Measurements from ENCODE around the gene PINK1.

Gene PINK1

GRCh38 chr1:20663969-20664715 is 30.9 kb downstream of the PINK1 start:
- Histone ChIP-seq H3K79me1 (ENCODE audit: low read length) (peaks cover 7% of the 10 kb centered on the region), H3K79me2 (ENCODE audit: control insufficient read depth, insufficient read depth, low read length, poor library complexity) (peaks cover 9% of the 10 kb centered on the region), H3K18ac (ENCODE audit: low read length) (no peak overlapping the region), H4K8ac (ENCODE audit: low read depth, low read length) (no peak overlapping the region), H3K9me3 (ENCODE audit: insufficient read depth, low read depth, low read length) (peaks cover 4% of the 10 kb centered on the region), H2BK120ac (ENCODE audit: insufficient read depth, low read length, poor library complexity) (no peak overlapping the region), H3K4me3 (ENCODE audit: low read depth, low read length) (peak overlapping the region; percentile 30), H4K91ac (ENCODE audit: low read depth, low read length) (no peak overlapping the region), H3K4ac (ENCODE audit: low read depth, low read length) (no peak overlapping the region), H2BK12ac (ENCODE audit: low read length) (no peak overlapping the region), H4K12ac (ENCODE audit: low read depth, low read length) (no peak overlapping the region), H3K27me3 (ENCODE audit: insufficient read depth, low read length) (no peaks in the 10 kb centered on the region), H3K36me3 (ENCODE audit: control insufficient read depth in 1 of 2, insufficient read depth in 2 of 2, low read length in 2 of 2) (peaks cover 0 to 3% of the 10 kb centered on the region in 2 experiments), H2AFZ (ENCODE audit: insufficient read depth, low read length, poor library complexity) (no peak overlapping the region), H3K23ac (ENCODE audit: low read length) (no peak overlapping the region), H3K4me1 (ENCODE audit: control insufficient read depth in 1 of 2, insufficient read depth in 2 of 2, low read length in 2 of 2) (peaks cover 7 to 11% of the 10 kb centered on the region in 2 experiments), H3K4me2 (ENCODE audit: low read length) (no peak overlapping the region), H3K9ac (ENCODE audit: low read length) (no peak overlapping the region), H3K14ac (ENCODE audit: low read length) (no peak overlapping the region), H2BK5ac (ENCODE audit: low read depth, low read length, poor library complexity) (no peak overlapping the region), H3K27ac (ENCODE audit: low read depth, low read length) (no peak overlapping the region), H2AK5ac (ENCODE audit: low read length) (no peak overlapping the region)
- DNase-seq, result no peak
- no CpG with 5 or more reads among the region's 12 CpGs for WGBS (ENCODE audit: extremely low coverage, insufficient coverage, insufficient read length)

- no peak overlapping the region for H4K8ac ChIP-seq (ENCODE audit: low read depth, low read length)
- H3K4me3 ChIP-seq (ENCODE audit: low read depth, low read length), result no peak overlapping the region
- no peak overlapping the region for H2AFZ ChIP-seq (ENCODE audit: insufficient read depth, low read length, poor library complexity)
- H3K4me2 ChIP-seq (ENCODE audit: low read length), result no peak overlapping the region
- no CpG with 5 or more reads among the region's 12 CpGs for WGBS (ENCODE audit: extremely low coverage, insufficient coverage, insufficient read length)
- H4K12ac ChIP-seq (ENCODE audit: low read depth, low read length), result no peak overlapping the region
- H3K9ac ChIP-seq (ENCODE audit: low read length), result no peak overlapping the region
- no peak overlapping the region for H3K23ac ChIP-seq (ENCODE audit: low read length)
- peaks cover 5 to 7% of the 10 kb centered on the region in 2 experiments for H3K4me1 ChIP-seq (ENCODE audit: control insufficient read depth in 1 of 2, insufficient read depth in 2 of 2, low read length in 2 of 2)
- no peak overlapping the region for H3K27ac ChIP-seq (ENCODE audit: low read depth, low read length)
- H3K14ac ChIP-seq (ENCODE audit: low read length), result no peak overlapping the region
- no peak overlapping the region for H2BK12ac ChIP-seq (ENCODE audit: low read length)
- no peak overlapping the region for H2AK5ac ChIP-seq (ENCODE audit: low read length)
- peaks cover 4% of the 10 kb centered on the region for H3K9me3 ChIP-seq (ENCODE audit: insufficient read depth, low read depth, low read length)
- no peak overlapping the region for H2BK5ac ChIP-seq (ENCODE audit: low read depth, low read length, poor library complexity)
- DNase-seq, result no peak
- no peaks in the 10 kb centered on the region for H3K27me3 ChIP-seq (ENCODE audit: insufficient read depth, low read length)
- H3K79me1 ChIP-seq (ENCODE audit: low read length), result peaks cover 7% of the 10 kb centered on the region
- no peak overlapping the region for H3K4ac ChIP-seq (ENCODE audit: low read depth, low read length)
- H2BK120ac ChIP-seq (ENCODE audit: insufficient read depth, low read length, poor library complexity), result no peak overlapping the region
- peaks cover 7% of the 10 kb centered on the region for H3K79me2 ChIP-seq (ENCODE audit: control insufficient read depth, insufficient read depth, low read length, poor library complexity)
- H3K36me3 ChIP-seq (ENCODE audit: control insufficient read depth in 1 of 2, insufficient read depth in 2 of 2, low read length in 2 of 2), result no peaks in the 10 kb centered on the region
- H3K18ac ChIP-seq (ENCODE audit: low read length), result no peak overlapping the region
- no peak overlapping the region for H4K91ac ChIP-seq (ENCODE audit: low read depth, low read length)
These were observed 32.5 kb downstream of the PINK1 start for GRCh38 chr1:20665726-20666125.

- no peak overlapping the region for H2BK5ac ChIP-seq (ENCODE audit: low read depth, low read length, poor library complexity)
- no peaks in the 10 kb centered on the region for H3K27me3 ChIP-seq (ENCODE audit: insufficient read depth, low read length)
- H3K4me3 ChIP-seq (ENCODE audit: low read depth, low read length), result no peak overlapping the region
These were observed 32.9 kb downstream of the PINK1 start for GRCh38 chr1:20666146-20666545.

GRCh38 chr1:20666804-20667203 is 33.5 kb downstream of the PINK1 start:
- no peak overlapping the region for H4K91ac ChIP-seq (ENCODE audit: low read depth, low read length)
- peaks cover under 1% of the 10 kb centered on the region for H3K79me2 ChIP-seq (ENCODE audit: control insufficient read depth, insufficient read depth, low read length, poor library complexity)
- H3K4me3 ChIP-seq (ENCODE audit: low read depth, low read length), result no peak overlapping the region
- H2BK120ac ChIP-seq (ENCODE audit: insufficient read depth, low read length, poor library complexity), result no peak overlapping the region
- no peak overlapping the region for H3K9ac ChIP-seq (ENCODE audit: low read length)
- H3K79me1 ChIP-seq (ENCODE audit: low read length), result peaks cover 1% of the 10 kb centered on the region
- no peak overlapping the region for H3K4ac ChIP-seq (ENCODE audit: low read depth, low read length)
- H4K8ac ChIP-seq (ENCODE audit: low read depth, low read length), result no peak overlapping the region
- H3K9me3 ChIP-seq (ENCODE audit: insufficient read depth, low read depth, low read length), result peaks cover 2% of the 10 kb centered on the region
- no peak overlapping the region for H3K27ac ChIP-seq (ENCODE audit: low read depth, low read length)
- H3K36me3 ChIP-seq (ENCODE audit: control insufficient read depth in 1 of 2, insufficient read depth in 2 of 2, low read length in 2 of 2), result no peaks in the 10 kb centered on the region
- H4K12ac ChIP-seq (ENCODE audit: low read depth, low read length), result no peak overlapping the region
- no peak overlapping the region for H3K23ac ChIP-seq (ENCODE audit: low read length)
- WGBS (ENCODE audit: extremely low coverage, insufficient coverage, insufficient read length), result no CpG with 5 or more reads among the region's 1 CpG
- no peak overlapping the region for H3K4me2 ChIP-seq (ENCODE audit: low read length)
- no peaks in the 10 kb centered on the region for H3K27me3 ChIP-seq (ENCODE audit: insufficient read depth, low read length)
- H3K14ac ChIP-seq (ENCODE audit: low read length), result no peak overlapping the region
- no peak overlapping the region for H2BK5ac ChIP-seq (ENCODE audit: low read depth, low read length, poor library complexity)
- no peak overlapping the region for H2BK12ac ChIP-seq (ENCODE audit: low read length)
- H3K18ac ChIP-seq (ENCODE audit: low read length), result no peak overlapping the region
- no peak overlapping the region for H2AFZ ChIP-seq (ENCODE audit: insufficient read depth, low read length, poor library complexity)
- no peak for DNase-seq
- H2AK5ac ChIP-seq (ENCODE audit: low read length), result no peak overlapping the region
- peaks cover 4 to 6% of the 10 kb centered on the region in 2 experiments for H3K4me1 ChIP-seq (ENCODE audit: control insufficient read depth in 1 of 2, insufficient read depth in 2 of 2, low read length in 2 of 2)

More at GRCh38 chr1:20666146-20666545, 32.9 kb downstream of the PINK1 start:
- Histone ChIP-seq H3K27ac (ENCODE audit: low read depth, low read length) (no peak overlapping the region), H3K9me3 (ENCODE audit: insufficient read depth, low read depth, low read length) (peaks cover 4% of the 10 kb centered on the region), H4K8ac (ENCODE audit: low read depth, low read length) (no peak overlapping the region), H3K23ac (ENCODE audit: low read length) (no peak overlapping the region), H2BK12ac (ENCODE audit: low read length) (no peak overlapping the region), H3K18ac (ENCODE audit: low read length) (no peak overlapping the region), H3K4ac (ENCODE audit: low read depth, low read length) (no peak overlapping the region), H2BK120ac (ENCODE audit: insufficient read depth, low read length, poor library complexity) (no peak overlapping the region), H2AK5ac (ENCODE audit: low read length) (no peak overlapping the region), H2AFZ (ENCODE audit: insufficient read depth, low read length, poor library complexity) (no peak overlapping the region), H4K91ac (ENCODE audit: low read depth, low read length) (no peak overlapping the region), H3K4me2 (ENCODE audit: low read length) (no peak overlapping the region), H3K36me3 (ENCODE audit: control insufficient read depth in 1 of 2, insufficient read depth in 2 of 2, low read length in 2 of 2) (no peaks in the 10 kb centered on the region), H3K4me1 (ENCODE audit: control insufficient read depth in 1 of 2, insufficient read depth in 2 of 2, low read length in 2 of 2) (peaks cover 5 to 7% of the 10 kb centered on the region in 2 experiments), H3K79me1 (ENCODE audit: low read length) (peaks cover 4% of the 10 kb centered on the region), H4K12ac (ENCODE audit: low read depth, low read length) (no peak overlapping the region), H3K79me2 (ENCODE audit: control insufficient read depth, insufficient read depth, low read length, poor library complexity) (peaks cover 3% of the 10 kb centered on the region), H3K9ac (ENCODE audit: low read length) (no peak overlapping the region), H3K14ac (ENCODE audit: low read length) (no peak overlapping the region)
- WGBS (ENCODE audit: extremely low coverage, insufficient coverage, insufficient read length), result no CpG with 5 or more reads among the region's 16 CpGs
- no peak for DNase-seq
